Measurements from ENCODE around the gene DMBX1.

DMBX1 gene

GRCh38 chr1:46459315-46459714 is 30.3 kb upstream of the DMBX1 start:
- no peak for DNase-seq (ENCODE audit: low spot score)

- DNase-seq (ENCODE audit: low spot score), result no peak
Observed at GRCh38 chr1:46461017-46461808, 28.4 kb upstream of the DMBX1 start.

- no peak for DNase-seq (ENCODE audit: low spot score)
Observed at GRCh38 chr1:46461809-46462448, 27.7 kb upstream of the DMBX1 start.

DNA sequence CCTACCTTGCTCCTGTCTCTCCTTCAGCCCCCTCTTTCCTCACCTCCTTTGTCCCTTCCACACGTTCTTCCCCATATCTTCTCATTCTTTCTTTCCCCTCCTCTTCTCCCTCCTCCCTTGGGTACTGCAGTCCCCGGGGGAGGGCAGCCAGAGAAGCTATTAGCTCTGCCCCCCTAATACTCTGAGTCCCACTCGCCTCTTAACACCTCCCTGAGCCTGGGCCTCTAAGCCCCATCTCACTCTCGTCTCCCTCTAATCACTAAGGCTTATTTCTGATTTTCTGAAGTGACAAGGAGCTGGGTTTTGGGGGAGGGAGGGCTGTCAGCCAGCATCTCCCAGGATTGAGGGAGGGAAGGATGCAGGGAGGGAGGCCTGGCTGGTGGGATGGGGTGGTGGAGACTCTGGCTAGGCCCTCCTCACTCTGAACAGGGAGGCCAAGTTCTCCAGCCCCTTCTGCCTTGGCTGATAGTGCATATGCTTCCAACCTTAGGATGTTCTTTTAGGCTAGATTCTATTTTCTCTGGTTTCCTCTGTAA is 25.6 kb upstream of the DMBX1 start:
- no peak for DNase-seq (ENCODE audit: low spot score)

DNA sequence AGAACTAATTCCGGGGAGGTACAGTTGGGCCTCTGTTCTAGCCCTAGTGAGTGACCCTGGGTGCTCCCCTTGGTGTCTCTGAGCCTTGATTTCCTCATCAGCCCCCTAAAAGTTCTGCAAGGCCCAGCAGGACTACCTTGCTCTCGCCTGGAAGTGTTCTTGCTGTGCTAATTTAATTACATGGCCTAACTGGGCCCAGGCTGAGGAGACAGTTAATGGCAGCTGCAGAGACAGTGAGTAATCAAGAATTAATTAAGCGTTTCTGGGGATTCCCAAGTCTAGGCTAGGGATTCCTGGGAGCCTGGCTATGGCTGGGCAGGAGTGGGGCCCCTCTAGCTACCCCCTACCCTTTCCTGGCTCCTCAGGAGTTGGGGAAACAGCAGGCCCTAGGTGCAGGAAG is 24.7 kb upstream of the DMBX1 start:
- DNase-seq (ENCODE audit: low spot score), result no peak

DNA sequence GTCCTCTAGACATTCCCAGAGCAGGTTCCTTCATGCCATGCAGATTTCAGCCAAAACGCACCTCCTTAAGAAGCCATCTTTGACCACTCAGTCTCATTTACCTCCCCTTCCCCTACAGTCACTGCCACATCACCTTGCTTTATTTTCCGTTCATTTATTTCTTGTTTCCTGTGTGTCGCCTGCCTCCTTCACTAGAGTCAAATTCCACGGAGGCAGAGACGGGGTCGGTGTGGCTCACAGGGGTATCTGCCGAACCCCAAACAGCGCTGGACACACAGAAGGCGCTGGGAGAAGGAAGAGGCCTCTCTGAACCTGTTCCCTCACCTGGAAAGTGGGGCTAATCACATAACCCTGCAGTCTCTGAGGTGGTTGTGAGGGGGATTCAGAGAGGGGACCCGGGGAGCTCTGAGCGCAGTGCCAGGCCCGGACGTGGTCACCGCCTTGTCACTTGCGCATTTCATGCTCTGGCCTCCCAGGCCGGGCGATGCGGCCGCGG is 23.6 kb upstream of the DMBX1 start:
- no peak for DNase-seq (ENCODE audit: low spot score)

- no peak for DNase-seq (ENCODE audit: low spot score)
Observed at GRCh38 chr1:46466477-46467182, 23.0 kb upstream of the DMBX1 start.

- DNase-seq (ENCODE audit: low spot score), result no peak
Observed at GRCh38 chr1:46467183-46467504, 22.5 kb upstream of the DMBX1 start.

GRCh38 chr1:46469881-46470280 is 19.8 kb upstream of the DMBX1 start:
- no peak for DNase-seq (ENCODE audit: low spot score)

DNA sequence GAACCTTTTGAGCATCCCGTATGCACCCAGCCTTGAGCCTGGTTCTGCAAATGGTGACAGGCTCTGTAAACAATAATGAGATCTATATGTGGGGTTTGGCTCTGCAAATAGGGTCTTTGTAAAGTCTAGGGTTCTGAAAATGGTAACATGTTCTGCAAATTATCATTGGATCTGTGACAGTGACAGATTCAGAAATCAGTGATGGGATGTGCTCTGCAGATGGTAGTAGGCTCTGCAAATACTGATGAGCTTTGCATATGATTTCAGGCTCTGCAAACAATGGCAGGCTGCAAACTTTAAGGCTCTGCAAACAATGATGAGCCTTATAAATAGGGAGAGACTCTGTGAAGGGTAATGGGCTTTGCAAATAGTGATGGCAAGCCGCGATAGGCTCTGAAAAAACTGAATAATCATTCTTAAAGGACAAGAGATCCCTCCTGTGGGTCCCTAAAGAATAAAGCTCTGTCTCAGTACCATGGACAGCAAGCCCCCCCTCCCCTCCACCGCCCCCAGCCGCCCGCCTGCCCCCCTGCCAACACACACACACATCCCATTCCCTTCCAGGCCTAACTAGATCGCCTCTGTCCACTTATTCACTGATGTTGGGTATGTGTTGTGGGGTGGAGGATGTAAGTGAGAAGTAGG is 17.7 kb upstream of the DMBX1 start:
- no peak for DNase-seq (ENCODE audit: low spot score)

DNA sequence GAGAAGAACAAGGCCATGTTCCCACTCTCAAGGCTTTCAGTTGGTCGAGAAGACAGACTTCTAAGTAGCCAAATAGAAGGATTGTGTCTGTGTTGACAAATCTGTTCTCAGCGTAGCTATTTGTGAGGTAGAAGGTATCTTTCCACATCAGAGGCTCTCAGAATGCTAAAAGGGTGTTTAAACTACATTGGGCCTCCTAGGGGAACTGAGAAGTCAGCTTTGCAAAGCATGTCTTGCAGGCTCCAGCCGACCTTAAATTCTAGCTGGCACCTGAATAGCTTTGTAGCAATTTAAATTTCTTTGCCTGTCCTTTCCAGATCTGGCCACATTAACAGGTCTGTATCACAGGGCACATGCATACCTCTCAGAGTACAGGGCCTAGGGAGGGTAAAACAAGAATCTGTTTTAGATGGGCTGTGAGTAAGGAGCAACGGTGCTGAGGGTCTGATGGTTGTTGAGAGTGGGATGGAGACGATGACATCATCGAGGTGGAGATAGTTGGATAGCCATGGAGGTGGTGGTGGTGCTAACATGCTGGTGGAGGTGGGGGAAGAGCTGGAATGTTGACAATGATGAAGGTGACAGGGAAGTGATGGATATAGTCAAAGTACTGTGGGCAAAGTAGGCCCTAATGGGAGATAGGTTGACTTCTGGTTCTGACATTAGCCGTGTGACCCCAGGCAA is 17.0 kb upstream of the DMBX1 start:
- DNase-seq (ENCODE audit: low spot score), result no peak

DNA sequence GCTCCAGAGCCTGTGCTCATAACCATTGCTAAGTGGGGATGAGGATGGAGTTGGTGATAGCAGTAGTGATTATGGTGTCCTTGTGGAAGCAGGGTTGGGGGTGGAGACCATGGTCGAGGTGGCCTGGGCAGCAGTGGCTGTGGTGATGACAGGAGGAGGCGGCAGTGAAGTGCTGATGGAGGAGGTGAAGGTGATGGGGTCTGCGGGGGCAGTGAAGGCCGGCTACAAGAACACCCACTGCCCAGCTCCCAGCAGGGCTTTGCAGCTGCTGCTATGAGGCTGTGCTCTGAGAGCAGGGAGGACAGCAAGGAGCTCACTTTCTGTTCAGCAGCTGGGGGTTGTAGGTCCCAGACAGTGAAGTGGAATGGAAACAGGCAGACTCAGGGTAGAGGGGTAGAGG is 15.6 kb upstream of the DMBX1 start:
- DNase-seq (ENCODE audit: low spot score), result no peak

DNA sequence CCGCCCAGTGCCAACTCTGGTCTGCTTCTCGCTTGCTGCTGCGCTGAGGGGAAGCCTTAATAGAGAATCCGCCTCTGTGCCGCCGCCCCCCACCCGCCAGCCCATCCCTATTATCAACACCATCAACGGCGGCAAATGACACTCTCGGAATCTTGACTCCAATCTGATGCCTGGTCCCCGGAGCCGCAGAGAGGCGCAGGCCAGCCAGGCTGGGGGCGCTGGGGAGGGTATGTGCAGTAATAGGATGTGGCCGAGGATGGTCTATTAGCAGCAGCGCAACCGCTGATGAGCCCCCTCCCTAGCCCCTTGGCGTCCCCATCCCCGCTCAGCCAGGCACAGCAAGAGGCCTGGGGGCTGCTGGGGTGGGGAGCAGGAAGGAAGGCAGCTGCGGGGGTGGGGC is 15.1 kb upstream of the DMBX1 start:
- no peak for DNase-seq (ENCODE audit: low spot score)

DNA sequence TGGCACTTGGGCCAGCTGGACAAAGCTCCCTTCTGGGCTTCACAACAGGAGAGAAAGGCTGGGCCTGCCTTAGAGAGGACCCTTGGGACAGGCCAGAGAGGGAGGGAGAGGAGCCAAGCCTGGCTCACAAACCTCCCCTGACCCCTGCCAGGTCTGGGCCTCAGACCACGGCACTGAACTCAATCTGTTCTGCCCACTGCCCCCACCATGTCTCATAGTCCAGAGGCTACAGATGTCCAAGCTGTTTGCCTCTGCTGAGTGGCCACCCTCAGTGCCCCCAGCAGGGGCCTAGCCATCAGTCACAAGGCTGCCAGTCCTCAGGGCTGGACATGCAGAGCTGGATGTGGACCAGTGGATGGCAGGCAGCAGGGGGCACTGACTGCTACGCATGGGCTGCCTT is 13.0 kb upstream of the DMBX1 start:
- DNase-seq (ENCODE audit: low spot score), result no peak

GRCh38 chr1:46477153-46477929 is 12.3 kb upstream of the DMBX1 start:
- DNase-seq (ENCODE audit: low spot score), result peak; percentile 80

GRCh38 chr1:46478721-46479485 is 10.7 kb upstream of the DMBX1 start:
- no peak for DNase-seq (ENCODE audit: low spot score)

DNA sequence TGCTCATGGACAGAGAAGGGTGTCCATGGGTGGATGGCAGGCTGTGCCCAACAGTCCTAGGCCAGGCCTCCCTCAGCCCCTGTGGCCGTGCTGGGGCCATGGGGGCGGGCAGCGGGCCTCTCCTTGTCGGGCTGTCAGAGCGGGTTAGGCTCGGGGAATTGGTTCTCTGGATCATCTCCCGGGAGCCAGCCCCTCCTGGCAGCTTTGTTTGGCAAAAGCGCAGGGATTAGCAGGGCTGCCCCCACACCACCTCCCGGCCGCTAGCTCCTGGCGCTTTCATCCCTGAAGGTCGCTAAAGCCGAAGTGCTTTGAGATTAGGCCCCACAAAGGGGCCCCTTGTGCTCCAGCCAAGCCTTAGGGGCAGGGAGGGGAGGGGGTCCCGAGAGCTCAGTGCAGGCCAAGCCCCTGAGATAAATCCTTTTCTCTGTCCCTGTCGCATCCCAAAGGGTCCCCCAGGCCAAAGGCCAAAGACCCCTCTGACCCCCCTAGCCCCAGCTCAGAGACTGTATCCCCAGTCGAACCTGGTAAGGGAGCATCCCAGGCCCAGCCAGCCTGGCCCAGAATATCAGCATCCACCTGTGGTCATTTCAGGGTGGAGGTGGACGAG is 9.8 kb upstream of the DMBX1 start:
- DNase-seq (ENCODE audit: low spot score), result no peak

DNA sequence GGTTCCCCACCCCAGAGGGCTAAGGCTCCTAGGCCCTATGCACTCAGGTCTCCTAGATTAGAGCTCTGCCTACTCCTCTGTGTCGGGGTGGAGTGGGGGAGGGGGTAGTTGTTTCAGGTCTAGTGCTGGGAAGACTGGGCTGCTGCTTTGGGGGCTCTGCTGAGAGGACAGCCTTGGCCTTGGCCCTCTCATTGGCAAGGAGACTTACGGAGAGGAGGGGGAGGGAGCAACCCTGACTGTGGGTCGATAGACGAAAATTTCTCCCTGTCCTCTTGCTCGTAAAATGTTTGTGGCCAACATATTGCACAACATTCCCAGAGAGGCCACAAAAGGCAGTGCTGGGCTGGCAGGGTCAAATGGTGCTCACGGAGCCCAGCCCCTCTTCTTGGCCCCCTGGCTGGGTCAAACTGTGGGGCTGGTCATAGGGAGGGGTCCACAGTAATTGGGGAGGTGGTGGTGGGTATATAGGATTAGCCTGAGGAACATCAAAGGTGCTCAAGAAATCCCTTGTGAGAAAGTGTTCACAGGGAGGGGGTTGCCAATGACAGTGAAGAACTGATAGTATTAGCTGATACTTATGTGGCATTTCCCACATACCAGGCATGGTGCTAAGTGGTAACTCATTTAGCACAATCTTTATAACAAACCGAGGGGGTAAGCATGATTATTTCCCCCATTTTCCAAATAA is 8.5 kb upstream of the DMBX1 start:
- DNase-seq (ENCODE audit: low spot score), result no peak

- no peak for DNase-seq (ENCODE audit: low spot score)
Observed at GRCh38 chr1:46481961-46482360, 7.7 kb upstream of the DMBX1 start.

Data from hematopoietic multipotent progenitor cell treated with erythropoietin and hydrocortisone succinate and interleukin-3 and kit ligand, for 15 days (in vitro differentiated cells).